ENCODE measurements around the gene TIMM22. TPM values are rescaled to one million over a fixed set of nuclear protein-coding genes. Genes with fewer than 3 reads are reported as not detected.
A peak's percentile ranks its signal among the peaks of the same experiment; 100 is the strongest.

Gene TIMM22
- total RNA-seq, 2 donors from 2014 or later: 8.0 to 8.4 TPM

GRCh38 chr17:1032391-1032790 lies 35.5 kb downstream of the TIMM22 start:
- intact Hi-C loops (cut with DNase I): no loop called here
- DNase-seq (ENCODE audit: low spot score): no peak

- intact Hi-C loops (cut with DNase I): no loop called here
- no peak for DNase-seq (ENCODE audit: low spot score)
Observed at GRCh38 chr17:1033503-1033902, 36.6 kb downstream of the TIMM22 start.

GRCh38 chr17:1034652-1035210 lies 37.8 kb downstream of the TIMM22 start:
- no peak for DNase-seq (ENCODE audit: low spot score)
- intact Hi-C loops (cut with DNase I): no loop called here

- DNase-seq (ENCODE audit: low spot score): no peak
Observed at GRCh38 chr17:1035546-1036170, 38.7 kb downstream of the TIMM22 start.

GRCh38 chr17:1036171-1036844 lies 39.4 kb downstream of the TIMM22 start:
- no peak for DNase-seq (ENCODE audit: low spot score)
- intact Hi-C loops (cut with DNase I): no loop called here

More at GRCh38 chr17:1035546-1036170, 38.7 kb downstream of the TIMM22 start:
- intact Hi-C loops (cut with DNase I): no loop called here

GRCh38 chr17:1036845-1037237 lies 39.9 kb downstream of the TIMM22 start:
- intact Hi-C loops (cut with DNase I): no loop called here
- no peak for DNase-seq (ENCODE audit: low spot score)

- intact Hi-C loops (cut with DNase I): no loop called here
- DNase-seq (ENCODE audit: low spot score): no peak
Observed at GRCh38 chr17:1037238-1037879, 40.4 kb downstream of the TIMM22 start.

GRCh38 chr17:1038459-1039122 lies 41.7 kb downstream of the TIMM22 start:
- intact Hi-C loops (cut with DNase I): no loop called here
- DNase-seq (ENCODE audit: low spot score): no peak

GRCh38 chr17:1039123-1039507 lies 42.2 kb downstream of the TIMM22 start:
- DNase-seq (ENCODE audit: low spot score): no peak
- intact Hi-C loops (cut with DNase I): no loop called here

- intact Hi-C loops (cut with DNase I): no loop called here
- DNase-seq (ENCODE audit: low spot score): peak; percentile 95
Observed at GRCh38 chr17:1039511-1040215, 42.7 kb downstream of the TIMM22 start.

- no peak for DNase-seq (ENCODE audit: low spot score)
- intact Hi-C loops (cut with DNase I): no loop called here
Observed at GRCh38 chr17:1040216-1040600, 43.3 kb downstream of the TIMM22 start.

- intact Hi-C loops (cut with DNase I): no loop called here
- DNase-seq (ENCODE audit: low spot score): no peak
Observed at GRCh38 chr17:1041746-1042145, 44.8 kb downstream of the TIMM22 start.

GRCh38 chr17:1042486-1042885 lies 45.6 kb downstream of the TIMM22 start:
- intact Hi-C loops (cut with DNase I): no loop called here
- DNase-seq (ENCODE audit: low spot score): no peak

GRCh38 chr17:1043601-1044251 lies 46.8 kb downstream of the TIMM22 start:
- intact Hi-C loops (cut with DNase I): no loop called here
- no peak for DNase-seq (ENCODE audit: low spot score)

- intact Hi-C loops (cut with DNase I): loop anchor here in 1 of 2 donors (5.0 kb wide), 1 partner anchor 42 kb away; no protein-coding TSS in a partner anchor
Observed at GRCh38 chr17:1044387-1045009, 47.6 kb downstream of the TIMM22 start.

GRCh38 chr17:1045456-1045855 lies 48.5 kb downstream of the TIMM22 start:
- intact Hi-C loops (cut with DNase I): loop anchor here in 1 of 2 donors (5.0 kb wide), 1 partner anchor 43 kb away; no protein-coding TSS in a partner anchor
- no peak for DNase-seq (ENCODE audit: low spot score)

More at GRCh38 chr17:1044387-1045009, 47.6 kb downstream of the TIMM22 start:
- peak; percentile 60 for DNase-seq (ENCODE audit: low spot score)

GRCh38 chr17:1047177-1047878 lies 50.4 kb downstream of the TIMM22 start:
- DNase-seq (ENCODE audit: low spot score): no peak
- intact Hi-C loops (cut with DNase I): loop anchor here in 1 of 2 donors (5.0 kb wide), 1 partner anchor 45 kb away; no protein-coding TSS in a partner anchor
